ENCODE data around the gene DROSHA. TPM values are rescaled to one million over a fixed set of nuclear protein-coding genes. Genes with fewer than 3 reads are reported as not detected.

The DROSHA gene
- polyA plus RNA-seq, 3 donors = 2.2 to 12.6 (median 7.6) TPM

- no peak overlapping the region for H3K4me3 Mint-ChIP-seq
- no peak overlapping the region for H3K27ac ChIP-seq (ENCODE audit: low read depth in 1 of 2, low read length in 2 of 2)
- no peaks in the 10 kb centered on the region for H3K4me1 ChIP-seq (ENCODE audit: control insufficient read depth in 1 of 2, insufficient read depth in 2 of 2, low read length in 2 of 2)
- no peak overlapping the region for H2AFZ ChIP-seq (ENCODE audit: insufficient read depth, low read depth, low read length, poor library complexity, severe bottlenecking)
- H3K4me3 ChIP-seq (replicated peaks in 1 of 3; ENCODE audit: low read depth in 2 of 3, low read length in 3 of 3) = no peak overlapping the region
- no peaks in the 10 kb centered on the region for H4K20me1 ChIP-seq (ENCODE audit: insufficient read depth, low read length)
- no peak overlapping the region for H3K9ac ChIP-seq (ENCODE audit: insufficient read depth, low read length, poor library complexity, severe bottlenecking)
- H3K36me3 ChIP-seq (replicated peaks in 1 of 2; ENCODE audit: control insufficient read depth in 1 of 2, insufficient read depth in 2 of 2, low read length in 2 of 2) = peaks cover 39 to 72% of the 10 kb centered on the region in 2 donors
- WGBS (ENCODE audit: insufficient coverage) = no CpG with 5 or more reads among the region's 1 CpG
- H3K9me3 ChIP-seq (replicated peaks in 1 of 2; ENCODE audit: control insufficient read depth in 1 of 2, insufficient read depth in 1 of 2, low read length in 2 of 2) = peaks cover 8 to 9% of the 10 kb centered on the region in 2 donors
- H3K36me3 Mint-ChIP-seq = peaks cover 71 to 88% of the 10 kb centered on the region in 2 donors
- no peak for TF ChIP-seq CTCF (IDR thresholded peaks at IDR 0.05)
- no peaks in the 10 kb centered on the region for H3K79me2 ChIP-seq (ENCODE audit: insufficient read depth, low read length)
- no peaks in the 10 kb centered on the region for H3K4me1 Mint-ChIP-seq
- no peak for DNase-seq
- H3K27me3 Mint-ChIP-seq (ENCODE audit: low read depth in 3 of 3) = peaks cover 0 to 2% (median 0%) of the 10 kb centered on the region in 3 donors
- intact Hi-C loops (cut with micrococcal nuclease) = no loop called here
- no peak overlapping the region for H3K27ac Mint-ChIP-seq
- no peaks in the 10 kb centered on the region for H3K27me3 ChIP-seq (ENCODE audit: control insufficient read depth in 2 of 2, insufficient read depth in 2 of 2, low read length in 2 of 2)
- peaks cover 11 to 25% (median 18%) of the 10 kb centered on the region in 7 donors for H3K9me3 Mint-ChIP-seq
- no peak overlapping the region for H3K4me2 ChIP-seq (replicated peaks; ENCODE audit: extremely low read depth, low read length, poor library complexity, severe bottlenecking)
Measured at GRCh38 chr5:31452314-31452713, 79.6 kb downstream of the DROSHA start.

- Histone ChIP-seq H3K9me3 (replicated peaks in 1 of 2; ENCODE audit: control insufficient read depth in 1 of 2, insufficient read depth in 1 of 2, low read length in 2 of 2) (no peaks in the 10 kb centered on the region), H3K9ac (ENCODE audit: insufficient read depth, low read length, poor library complexity, severe bottlenecking) (no peak overlapping the region), H4K20me1 (ENCODE audit: insufficient read depth, low read length) (no peaks in the 10 kb centered on the region), H3K27ac (ENCODE audit: low read depth in 1 of 2, low read length in 2 of 2) (no peak overlapping the region), H3K4me3 (replicated peaks in 1 of 3; ENCODE audit: low read depth in 2 of 3, low read length in 3 of 3) (no peak overlapping the region), H2AFZ (ENCODE audit: insufficient read depth, low read depth, low read length, poor library complexity, severe bottlenecking) (no peak overlapping the region), H3K36me3 (replicated peaks in 1 of 2; ENCODE audit: control insufficient read depth in 1 of 2, insufficient read depth in 2 of 2, low read length in 2 of 2) (peaks cover 31 to 70% of the 10 kb centered on the region in 2 donors), H3K4me2 (replicated peaks; ENCODE audit: extremely low read depth, low read length, poor library complexity, severe bottlenecking) (no peak overlapping the region), H3K27me3 (ENCODE audit: control insufficient read depth in 2 of 2, insufficient read depth in 2 of 2, low read length in 2 of 2) (no peaks in the 10 kb centered on the region), H3K4me1 (ENCODE audit: control insufficient read depth in 1 of 2, insufficient read depth in 2 of 2, low read length in 2 of 2) (no peaks in the 10 kb centered on the region), H3K79me2 (ENCODE audit: insufficient read depth, low read length) (no peaks in the 10 kb centered on the region)
- H3K27me3 Mint-ChIP-seq (ENCODE audit: low read depth in 3 of 3) = peaks cover 0 to 2% (median 0%) of the 10 kb centered on the region in 3 donors
- H3K27ac Mint-ChIP-seq = peak overlapping the region in 1 of 7 donors; percentile 33
- H3K9me3 Mint-ChIP-seq = peaks cover under 1 to 6% (median 3%) of the 10 kb centered on the region in 7 donors
- no peak overlapping the region for H3K4me3 Mint-ChIP-seq
- no peak for TF ChIP-seq CTCF (IDR thresholded peaks at IDR 0.05)
- no CpG with 5 or more reads among the region's 1 CpG for WGBS (ENCODE audit: insufficient coverage)
- no peaks in the 10 kb centered on the region for H3K4me1 Mint-ChIP-seq
- intact Hi-C loops (cut with micrococcal nuclease) = no loop called here
- DNase-seq = no peak
- H3K36me3 Mint-ChIP-seq = peaks cover 71 to 88% of the 10 kb centered on the region in 2 donors
Measured at GRCh38 chr5:31449962-31450361, 81.9 kb downstream of the DROSHA start.
